Fibroblast of upper back skin (primary cell): ENCODE data around the gene TMEM41B.
"Not testable (repeated sequence)": the region's sequence is repeated elsewhere in the genome, so short reads cannot be mapped to it uniquely, and the experiment has no call there.

Source experiments
- DNase-seq: peaks from one replicate; pipeline ENCODE4 v3.0.0-alpha.2; 2013

Gene TMEM41B, protein sequence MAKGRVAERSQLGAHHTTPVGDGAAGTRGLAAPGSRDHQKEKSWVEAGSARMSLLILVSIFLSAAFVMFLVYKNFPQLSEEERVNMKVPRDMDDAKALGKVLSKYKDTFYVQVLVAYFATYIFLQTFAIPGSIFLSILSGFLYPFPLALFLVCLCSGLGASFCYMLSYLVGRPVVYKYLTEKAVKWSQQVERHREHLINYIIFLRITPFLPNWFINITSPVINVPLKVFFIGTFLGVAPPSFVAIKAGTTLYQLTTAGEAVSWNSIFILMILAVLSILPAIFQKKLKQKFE

DNA sequence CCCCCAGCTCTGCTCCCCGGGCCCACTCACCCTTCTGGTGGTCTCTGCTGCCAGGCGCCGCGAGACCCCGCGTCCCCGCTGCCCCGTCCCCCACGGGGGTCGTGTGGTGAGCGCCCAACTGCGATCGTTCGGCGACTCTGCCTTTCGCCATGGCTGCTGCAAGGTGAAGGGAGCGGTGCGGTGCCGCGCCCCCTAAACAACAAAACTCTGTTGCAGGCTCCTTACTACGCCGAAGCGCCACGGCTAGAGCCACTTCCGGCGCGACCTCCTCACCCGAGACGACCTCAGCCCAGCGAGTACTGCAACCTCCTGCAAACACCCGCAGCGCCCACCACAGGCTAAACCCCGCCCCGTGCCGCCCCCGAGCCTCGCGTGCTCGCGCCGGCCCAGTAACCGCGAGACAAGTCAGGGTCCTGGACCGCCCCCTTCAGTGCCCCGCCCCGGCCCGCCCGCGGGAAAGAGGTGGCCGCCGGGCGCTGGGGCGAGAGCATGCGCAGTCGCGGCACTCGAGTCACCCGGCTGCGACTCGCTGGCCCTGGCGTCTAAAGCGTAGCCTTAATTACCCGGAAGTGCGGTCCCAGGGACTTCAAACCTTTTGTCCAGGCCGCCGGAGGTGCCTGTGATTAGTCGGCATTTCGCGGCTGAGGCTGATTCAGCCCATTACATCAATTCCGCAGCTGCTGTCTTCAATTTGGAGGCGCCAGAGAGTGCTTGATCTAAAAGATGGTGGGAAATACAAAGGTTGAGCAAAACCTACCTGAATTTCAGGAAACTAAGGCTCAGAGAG, at the start of gene TMEM41B:
TMEM41B (minus strand) TSS at position 303 of the 787 bp plus-strand sequence; CDS start at position 151, 152 bp downstream.
- DNase-seq = peak; percentile 99

DNA sequence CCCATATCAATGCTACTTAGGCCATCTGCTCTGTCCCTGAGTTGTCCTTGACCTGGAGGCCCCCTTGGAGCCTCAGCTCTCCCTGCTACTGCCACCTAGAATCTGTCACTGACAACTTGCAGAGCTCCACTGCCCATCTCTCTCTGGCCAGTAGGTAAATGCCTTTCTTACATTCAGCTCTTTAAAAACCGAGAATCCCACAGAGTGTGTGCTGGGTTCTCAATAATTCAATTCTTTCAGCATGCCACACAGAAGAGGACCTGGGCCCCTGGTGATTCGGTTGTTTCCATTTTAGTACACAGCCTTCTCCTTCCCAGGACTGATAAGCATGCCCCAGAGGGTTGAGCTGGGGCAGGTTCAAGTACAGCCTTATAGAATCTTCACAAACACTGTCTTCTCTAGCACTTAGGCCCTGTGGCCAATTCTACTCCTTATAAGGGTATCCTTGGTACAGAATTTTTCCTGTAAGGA, 48.0 kb upstream of the TMEM41B start:
- peak; percentile 58 for DNase-seq

DNA sequence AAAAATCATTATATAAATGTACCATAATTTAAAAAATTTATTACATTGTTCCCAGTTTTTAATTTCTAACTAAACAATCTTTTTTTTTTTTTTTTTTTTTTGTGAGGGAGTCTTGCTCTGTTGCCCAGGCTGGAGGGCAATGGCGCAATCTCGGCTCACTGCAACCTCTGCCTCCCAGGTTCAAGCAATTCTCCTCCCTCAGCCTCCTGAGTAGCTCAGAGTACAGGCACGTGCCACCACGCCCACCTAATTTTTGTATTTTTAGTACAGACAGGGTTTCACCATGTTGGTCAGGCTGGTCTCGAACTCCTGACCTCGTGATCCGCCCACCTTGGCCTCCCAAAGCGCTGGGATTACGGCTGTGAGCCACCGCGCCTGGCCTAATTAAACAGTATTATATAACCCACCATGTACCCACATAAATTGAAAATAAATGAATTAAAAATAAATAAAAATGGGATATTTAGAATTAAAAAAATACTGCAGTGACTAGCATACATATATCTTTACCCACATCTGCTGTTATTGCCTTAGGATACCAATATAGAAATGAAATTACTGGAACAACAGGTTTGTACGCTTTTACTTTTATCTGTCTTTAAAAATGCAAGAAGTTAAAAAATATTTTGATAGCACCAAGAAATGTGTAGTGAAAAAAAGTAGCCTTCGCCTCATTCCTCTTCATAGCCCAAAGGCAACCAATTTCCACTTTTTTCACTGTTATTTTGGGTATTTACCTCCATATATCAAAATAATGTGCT, 46.6 kb upstream of the TMEM41B start:
- DNase-seq = not testable (repeated sequence)

GRCh38 chr11:9357041-9357440, 42.6 kb upstream of the TMEM41B start:
- DNase-seq = no peak

- DNase-seq = no peak
Observed at GRCh38 chr11:9351321-9351881, 37.0 kb upstream of the TMEM41B start.

- not testable (repeated sequence) for DNase-seq
Observed at GRCh38 chr11:9347779-9348178, 33.4 kb upstream of the TMEM41B start.

DNA sequence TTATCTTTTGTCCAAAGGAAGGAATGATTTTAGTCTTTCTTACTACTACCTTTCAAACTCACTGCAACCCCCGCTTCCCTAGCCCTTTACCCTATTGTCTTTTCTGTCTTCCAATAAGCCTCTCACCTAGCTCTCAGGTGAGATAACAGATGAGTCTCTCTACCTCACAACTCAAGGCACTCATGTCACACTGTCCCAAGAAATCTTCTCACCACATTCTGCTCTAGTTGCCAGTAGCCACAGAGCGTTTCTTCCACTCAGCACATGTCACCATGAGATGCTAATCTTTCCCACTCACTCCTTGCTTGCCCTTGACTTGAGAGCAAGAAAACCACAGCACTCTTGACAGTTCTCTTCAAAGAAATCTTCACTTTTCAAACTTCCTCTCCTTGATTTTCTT, 32.7 kb upstream of the TMEM41B start:
- no peak for DNase-seq

DNA sequence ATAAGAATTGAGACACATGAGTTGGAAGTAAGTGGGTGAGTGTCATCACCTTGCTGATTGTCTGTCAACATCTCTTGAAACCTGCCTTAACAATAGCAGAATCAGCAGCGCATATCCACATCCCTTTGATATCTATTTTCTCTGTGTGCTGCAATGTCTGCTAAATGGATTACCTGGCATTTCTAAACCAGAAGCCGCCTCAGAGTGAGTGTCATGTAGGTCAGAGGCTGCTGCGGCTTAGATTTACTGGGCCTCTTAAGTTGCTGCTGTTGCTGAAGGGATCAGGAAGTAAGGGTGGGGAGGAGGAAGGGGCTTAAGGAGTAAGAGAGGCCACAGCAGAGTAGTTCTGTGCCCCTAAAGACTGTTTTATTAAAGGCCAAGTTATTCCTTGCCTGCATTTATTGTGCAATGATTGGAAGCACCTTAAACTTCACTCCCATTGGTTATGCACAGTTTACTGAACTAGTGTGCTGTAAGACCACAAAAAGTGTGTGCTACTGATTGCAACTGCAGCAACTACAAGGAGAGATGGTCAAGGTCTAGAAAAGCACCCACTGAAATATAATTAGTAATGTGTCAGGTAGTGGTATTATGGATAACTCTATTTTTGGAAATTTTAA, 29.8 kb upstream of the TMEM41B start:
- DNase-seq = no peak

DNA sequence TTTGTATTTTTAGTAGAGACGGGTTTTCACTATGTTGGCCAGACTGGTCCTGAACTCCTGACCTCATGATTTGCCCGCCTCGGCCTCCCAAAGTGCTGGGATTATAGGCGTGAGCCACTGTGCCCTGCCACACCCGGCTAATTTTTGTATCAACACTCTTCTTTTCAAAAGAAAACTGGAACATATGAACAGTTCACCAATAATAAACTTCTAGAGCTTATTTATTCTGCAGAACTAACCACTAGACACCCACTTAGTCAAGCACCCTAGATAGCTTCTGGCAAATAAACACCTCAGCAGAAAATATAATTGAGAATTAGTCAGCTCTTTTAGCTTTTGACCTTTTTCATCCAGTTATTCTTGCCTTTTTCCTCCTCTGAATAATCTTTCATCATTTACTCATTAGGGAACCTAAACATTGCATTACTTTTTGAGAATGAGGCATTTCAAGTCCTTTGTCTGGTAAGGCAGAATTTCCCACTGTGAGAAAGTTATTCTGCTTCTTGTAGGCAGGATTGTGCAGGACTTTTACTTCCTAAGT, 27.3 kb upstream of the TMEM41B start:
- no peak for DNase-seq

DNA sequence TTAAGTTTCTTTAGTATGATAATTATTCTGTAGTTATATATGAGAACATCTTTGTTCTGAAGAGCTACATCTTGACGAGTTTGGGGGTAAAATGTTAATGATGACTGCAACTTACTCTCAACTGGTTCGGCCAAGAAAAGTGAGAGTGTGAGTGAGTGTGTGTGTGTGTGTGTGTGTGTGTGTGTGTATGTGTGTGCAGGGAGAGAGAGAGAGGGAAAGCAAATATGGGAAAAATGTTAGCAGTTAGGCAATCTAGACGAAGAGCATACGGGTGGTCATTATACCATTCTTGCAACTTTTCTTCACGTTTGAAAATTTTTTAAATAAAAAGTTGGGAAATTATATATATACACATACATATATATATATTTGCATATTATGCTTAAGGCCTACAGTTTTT, 18.3 kb upstream of the TMEM41B start:
- no peak for DNase-seq

- peak; percentile 96 for DNase-seq
Observed at GRCh38 chr11:9330387-9331384, 16.3 kb upstream of the TMEM41B start.

GRCh38 chr11:9320047-9320446, 5.7 kb upstream of the TMEM41B start:
- no peak for DNase-seq

- DNase-seq = not testable (repeated sequence)
Observed at GRCh38 chr11:9319377-9320001, 5.1 kb upstream of the TMEM41B start.

GRCh38 chr11:9318442-9319376, 4.3 kb upstream of the TMEM41B start:
- not testable (repeated sequence) for DNase-seq

DNA sequence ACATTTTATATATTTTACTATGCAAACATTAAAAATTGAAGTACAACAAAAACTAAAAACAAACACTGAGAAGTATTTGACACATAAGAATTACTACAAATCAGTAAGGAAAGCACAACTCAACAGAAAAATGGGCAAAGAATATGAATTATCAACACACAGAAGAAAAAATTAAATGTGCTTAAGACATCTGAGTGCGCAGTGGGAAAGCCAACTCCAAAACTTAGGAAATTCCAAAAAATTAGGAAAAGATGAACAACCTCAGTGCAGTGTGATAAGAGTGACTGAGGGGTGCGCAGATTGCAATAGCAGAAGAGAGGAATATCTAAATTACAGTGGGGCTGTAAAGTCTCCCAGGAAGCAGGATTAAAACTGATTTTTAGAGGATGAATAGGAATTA, 1.9 kb upstream of the TMEM41B start:
- no peak for DNase-seq

DNA sequence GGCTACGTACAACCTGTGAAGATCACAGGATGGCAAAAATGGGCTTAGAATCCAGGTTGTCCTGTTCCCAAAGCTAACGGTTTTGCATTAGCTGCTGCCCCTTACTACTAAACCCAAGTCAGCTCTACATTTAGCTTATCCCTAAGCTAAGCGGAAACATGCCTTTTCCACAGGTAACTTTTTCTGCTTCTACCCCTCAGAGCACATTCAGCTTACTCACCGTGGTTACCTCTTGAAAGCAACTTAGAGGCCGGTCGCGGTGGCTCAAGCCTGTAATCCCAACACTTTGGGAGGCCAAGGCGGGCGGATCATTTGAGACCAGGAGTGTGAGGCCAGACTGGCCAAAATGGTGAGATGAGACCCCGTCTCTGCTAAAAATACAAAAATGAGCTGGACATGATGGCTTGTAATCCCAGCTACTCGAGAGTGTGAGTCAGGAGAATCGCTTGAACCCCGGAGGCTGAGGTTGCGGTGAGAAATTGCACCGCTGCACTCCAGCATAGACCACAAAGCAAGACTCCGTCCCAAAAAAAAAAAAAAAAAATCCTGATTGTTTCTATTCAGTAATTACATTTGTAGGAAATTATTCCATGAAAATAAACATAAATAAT, 790 bp upstream of the TMEM41B start:
- peak; percentile 39 for DNase-seq

GRCh38 chr11:9313648-9314290, 624 bp downstream of the TMEM41B start:
- no peak for DNase-seq

DNA sequence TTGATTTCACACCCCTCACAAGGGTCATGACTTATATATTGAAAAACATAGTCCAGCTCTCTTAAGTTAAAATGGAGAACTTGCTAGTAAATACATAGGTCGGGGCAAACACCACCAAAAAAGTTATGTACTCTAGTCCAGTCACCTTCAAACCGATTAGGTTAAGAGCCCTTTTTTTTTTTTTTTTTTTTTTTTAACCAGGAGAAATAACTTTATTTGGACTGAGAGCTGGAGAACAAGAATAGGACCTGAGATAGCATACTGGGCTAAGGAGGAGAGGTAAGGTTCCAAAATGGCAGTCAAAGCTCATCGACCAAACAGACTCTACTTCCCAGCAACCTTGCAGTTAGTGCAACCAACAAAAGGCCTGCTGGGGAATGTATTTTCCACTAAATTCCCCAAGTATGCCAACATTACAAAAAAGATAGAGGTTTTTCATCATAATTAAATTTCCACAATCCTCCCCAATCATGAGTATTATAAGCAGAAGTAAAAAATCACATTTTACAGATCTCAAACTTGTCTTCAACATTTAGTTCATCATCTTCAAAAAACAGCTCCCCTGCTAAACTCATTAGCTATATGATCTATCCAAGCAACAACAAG, 3.8 kb downstream of the TMEM41B start:
- no peak for DNase-seq
